Peyer's patch (tissue), 4 donors: ENCODE measurements around the gene NPB. TPM values are rescaled to one million over a fixed set of nuclear protein-coding genes. Genes with fewer than 3 reads are reported as not detected.

Experiments
- DNase-seq, 3 donors: peaks; one replicate each; pipeline ENCODE4 v3.0.0-alpha.2; 2017 to 2019
- H3K27ac ChIP-seq, 4 donors: fragments of 200-600 bp; sonication (generic); one replicate each; pipeline ENCODE4 v1.5.1; 2016 to 2019
- H3K27me3 ChIP-seq, 2 donors: fragments of 200-600 bp; sonication (generic); one replicate each; pipeline ENCODE4 v1.5.1; 2019
- H3K36me3 ChIP-seq, 3 donors: fragments of 200-600 bp; sonication (generic); one replicate each; pipeline ENCODE4 v1.5.1; 2016 to 2019
- H3K4me1 ChIP-seq, 4 donors: fragments of 200-600 bp; sonication (generic); one replicate each; pipeline ENCODE4 v1.5.1; 2016 to 2019
- H3K4me3 ChIP-seq, 4 donors: fragments of 200-600 bp; sonication (generic); 1 replicate in 3 of 4; 2 replicates in 1 of 4; pipeline ENCODE4 v1.5.1; 2016 to 2019; ENCODE audit warnings: mild to moderate bottlenecking in 1 of 4
- H3K9me3 ChIP-seq, 4 donors: fragments of 200-600 bp; sonication (generic); one replicate each; pipeline ENCODE4 v1.5.1; 2016 to 2019; ENCODE audit warnings: mild to moderate bottlenecking in 1 of 4
- POLR2A ChIP-seq, 2 donors: fragments of 450-650 bp; IDR thresholded peaks; one replicate each; pipeline ENCODE4 v1.5.1; 2017; ENCODE audit warnings: antibody characterized with exemption in 2 of 2, mild to moderate bottlenecking in 2 of 2, moderate library complexity in 2 of 2
- total RNA-seq, 4 donors: library from RNA; depleted of rRNA; stranded (reverse); fragments of >200 nt; gene quantifications; one replicate each; pipeline ENCODE4 v1.1.0, GENCODE V29; 2016
- TF ChIP-seq, protein P1 (sequence below), 6 experiments: fragments of 450-650 bp in 4 of 6; fragments of 200-600 bp in 2 of 6; sonication (generic) in 1 of 6; IDR thresholded peaks; one replicate each; pipeline ENCODE4 v1.5.1; 2017 to 2019; ENCODE audit warnings: antibody characterized with exemption in 6 of 6, mild to moderate bottlenecking in 3 of 6, moderate library complexity in 1 of 6

Gene NPB
- total RNA-seq, 4 donors from 2014 or later, result 0.76 to 1.6 TPM; not detected in 2

- H3K27ac ChIP-seq, result peak overlapping the region; percentile 61 to 96 (median 78)
- peak in 1 of 3 donors; percentile 22 for DNase-seq
- no peaks in the 10 kb centered on the region for H3K9me3 ChIP-seq
- peak overlapping the region; percentile 61 to 99 (median 86) for H3K4me3 ChIP-seq
- TF ChIP-seq, protein P1, sequence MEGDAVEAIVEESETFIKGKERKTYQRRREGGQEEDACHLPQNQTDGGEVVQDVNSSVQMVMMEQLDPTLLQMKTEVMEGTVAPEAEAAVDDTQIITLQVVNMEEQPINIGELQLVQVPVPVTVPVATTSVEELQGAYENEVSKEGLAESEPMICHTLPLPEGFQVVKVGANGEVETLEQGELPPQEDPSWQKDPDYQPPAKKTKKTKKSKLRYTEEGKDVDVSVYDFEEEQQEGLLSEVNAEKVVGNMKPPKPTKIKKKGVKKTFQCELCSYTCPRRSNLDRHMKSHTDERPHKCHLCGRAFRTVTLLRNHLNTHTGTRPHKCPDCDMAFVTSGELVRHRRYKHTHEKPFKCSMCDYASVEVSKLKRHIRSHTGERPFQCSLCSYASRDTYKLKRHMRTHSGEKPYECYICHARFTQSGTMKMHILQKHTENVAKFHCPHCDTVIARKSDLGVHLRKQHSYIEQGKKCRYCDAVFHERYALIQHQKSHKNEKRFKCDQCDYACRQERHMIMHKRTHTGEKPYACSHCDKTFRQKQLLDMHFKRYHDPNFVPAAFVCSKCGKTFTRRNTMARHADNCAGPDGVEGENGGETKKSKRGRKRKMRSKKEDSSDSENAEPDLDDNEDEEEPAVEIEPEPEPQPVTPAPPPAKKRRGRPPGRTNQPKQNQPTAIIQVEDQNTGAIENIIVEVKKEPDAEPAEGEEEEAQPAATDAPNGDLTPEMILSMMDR (IDR thresholded peaks at IDR 0.05), result no peak
- peaks cover 0 to 76% (median 5%) of the 10 kb centered on the region in 3 donors for H3K36me3 ChIP-seq
- H3K4me1 ChIP-seq, result peaks cover 0 to 11% (median 8%) of the 10 kb centered on the region in 4 donors
- H3K27me3 ChIP-seq, result no peaks in the 10 kb centered on the region
Observed at GRCh38 chr17:81910840-81911276, 8.8 kb downstream of the NPB start.

DNA sequence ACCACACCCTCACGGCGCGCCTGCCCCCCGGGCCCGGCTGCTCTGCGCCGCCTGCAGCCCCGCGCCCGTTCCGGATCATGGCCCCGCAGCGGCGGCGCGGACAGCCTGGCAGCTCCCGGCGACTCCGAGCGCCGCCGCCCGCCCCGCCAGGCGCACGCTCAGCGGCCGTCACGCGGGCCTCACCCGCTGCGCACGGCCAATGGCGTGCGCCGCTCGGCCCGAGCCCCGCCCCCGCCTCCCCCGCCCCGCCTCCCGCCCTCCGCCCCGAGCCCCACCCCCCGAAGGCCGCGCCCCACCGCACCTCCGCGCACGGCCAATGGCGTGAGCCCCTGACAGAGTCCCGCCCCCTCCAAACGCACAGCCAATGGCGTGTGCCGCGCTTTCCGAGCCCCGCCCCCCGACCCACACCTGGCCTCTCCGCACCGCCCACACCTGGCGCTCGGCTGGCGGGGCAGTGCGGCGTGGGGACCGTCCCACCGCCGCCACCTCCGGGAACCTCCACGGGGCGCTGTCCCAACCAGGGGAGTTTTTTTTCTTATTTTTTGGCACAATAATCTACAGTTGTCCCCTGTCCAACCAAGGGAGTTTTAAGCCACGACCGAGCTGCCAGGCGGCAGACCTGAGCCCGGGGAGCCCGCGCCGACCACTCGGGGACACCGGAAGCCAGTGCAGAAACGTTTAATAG is 9.4 kb downstream of the NPB start, which contains the start of gene PCYT2:
Gene PCYT2 (minus strand): TSS at position 123 of the 685 bp plus-strand sequence. CDS start 44 bp downstream, at position 79.
- TF ChIP-seq POLR2A (IDR thresholded peaks at IDR 0.05), result peak in 1 of 2 donors; percentile 77
- TF ChIP-seq, protein P1 (IDR thresholded peaks at IDR 0.05), result peak in 3 of 6 experiments; percentile 9 to 30 (median 18)
- Histone ChIP-seq H3K4me3 (peak within 1 kb of the TSS; percentile 61 to 99 (median 86)), H3K9me3 (no peaks in the 10 kb centered on the region), H3K27me3 (no peaks in the 10 kb centered on the region), H3K4me1 (peaks cover 0 to 11% (median 8%) of the 10 kb centered on the region in 4 donors), H3K27ac (peak within 1 kb of the TSS; percentile 61 to 96 (median 78)), H3K36me3 (peaks cover 0 to 72% (median 5%) of the 10 kb centered on the region in 3 donors)
- DNase-seq, result peak; percentile 94 to 97 (median 97)

GRCh38 chr17:81911969-81912368 is 9.9 kb downstream of the NPB start:
- Histone ChIP-seq H3K27ac (peak overlapping the region in 3 of 4 donors; percentile 4 to 36 (median 24)), H3K36me3 (peaks cover 0 to 67% (median 5%) of the 10 kb centered on the region in 3 donors), H3K27me3 (no peaks in the 10 kb centered on the region), H3K4me3 (peak overlapping the region in 1 of 4 donors; percentile 83), H3K4me1 (peaks cover 4 to 17% (median 8%) of the 10 kb centered on the region in 4 donors), H3K9me3 (no peaks in the 10 kb centered on the region)
- DNase-seq, result no peak
- TF ChIP-seq, protein P1 (IDR thresholded peaks at IDR 0.05), result no peak
- TF ChIP-seq POLR2A (IDR thresholded peaks at IDR 0.05), result no peak

DNA sequence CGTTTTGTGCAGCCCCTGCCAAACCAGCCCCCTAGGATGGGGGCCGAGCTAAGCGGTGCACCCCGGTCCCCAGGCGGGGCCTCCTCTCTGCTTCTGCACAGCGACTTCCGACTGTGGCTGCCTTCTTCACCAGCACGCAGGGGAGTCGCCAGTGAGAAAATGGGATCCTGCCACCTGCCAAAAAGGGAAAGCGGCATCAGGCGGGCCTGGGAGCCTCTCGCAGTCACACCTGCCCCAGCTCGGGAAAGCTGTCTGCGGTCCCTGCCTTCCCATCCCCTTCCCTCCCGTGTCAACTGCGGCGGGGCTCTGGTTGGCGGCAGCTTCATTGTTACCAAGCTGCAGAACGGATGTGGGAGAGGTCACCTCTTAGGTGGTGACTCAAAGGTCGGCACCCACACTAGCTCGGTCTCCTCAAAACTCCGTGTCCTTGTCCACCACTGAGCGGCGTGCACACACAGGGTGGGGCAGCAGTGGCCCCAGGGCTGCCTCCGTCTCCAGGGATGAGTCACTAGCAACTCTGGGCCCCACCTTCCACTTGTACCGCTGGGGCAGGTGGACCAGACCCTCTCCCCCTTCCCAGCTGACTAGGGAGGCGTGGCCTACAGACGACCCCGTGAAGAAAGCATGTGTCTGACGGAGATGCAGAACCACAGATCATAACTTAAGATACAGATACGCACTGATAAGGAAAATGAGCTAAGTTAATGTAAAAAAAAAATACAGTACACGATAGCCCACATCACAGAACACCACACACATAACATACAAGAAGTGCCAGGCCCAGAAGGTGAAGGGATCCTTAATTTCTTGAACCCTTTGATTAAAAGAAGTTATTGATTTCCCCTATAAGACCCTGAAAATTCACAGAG is 10.6 kb downstream of the NPB start:
- peaks cover 0 to 60% (median 5%) of the 10 kb centered on the region in 3 donors for H3K36me3 ChIP-seq
- peaks cover 6 to 22% (median 8%) of the 10 kb centered on the region in 4 donors for H3K4me1 ChIP-seq
- H3K4me3 ChIP-seq, result no peak overlapping the region
- TF ChIP-seq POLR2A (IDR thresholded peaks at IDR 0.05), result no peak
- TF ChIP-seq, protein P1 (IDR thresholded peaks at IDR 0.05), result no peak
- no peak for DNase-seq
- H3K27ac ChIP-seq, result no peak overlapping the region
- no peaks in the 10 kb centered on the region for H3K27me3 ChIP-seq
- no peaks in the 10 kb centered on the region for H3K9me3 ChIP-seq

GRCh38 chr17:81913394-81914102 is 11.5 kb downstream of the NPB start:
- Histone ChIP-seq H3K9me3 (no peaks in the 10 kb centered on the region), H3K27me3 (no peaks in the 10 kb centered on the region), H3K27ac (no peak overlapping the region), H3K36me3 (peaks cover 0 to 51% (median 5%) of the 10 kb centered on the region in 3 donors), H3K4me3 (no peak overlapping the region), H3K4me1 (peaks cover 10 to 27% (median 13%) of the 10 kb centered on the region in 4 donors)
- no peak for DNase-seq
- TF ChIP-seq POLR2A (IDR thresholded peaks at IDR 0.05), result no peak
- TF ChIP-seq, protein P1 (IDR thresholded peaks at IDR 0.05), result no peak
